Stimulated activated CD8-positive, alpha-beta memory T cell treated with anti-CD3 and anti-CD28 coated beads, Interleukin-4, amount 100 ng/mL, for 4 hours (primary cell): ENCODE results near the gene SC5D.

ENCODE experiments used
- DNase-seq, 2 donors: peaks; one replicate each; pipeline ENCODE4 v3.0.0-alpha.2; 2020; ENCODE audit warnings: low read depth in 2 of 2, low spot score in 1 of 2

SC5D gene

GRCh38 chr11:121328176-121328966 is 35.8 kb downstream of the SC5D start:
- no peak for DNase-seq

DNA sequence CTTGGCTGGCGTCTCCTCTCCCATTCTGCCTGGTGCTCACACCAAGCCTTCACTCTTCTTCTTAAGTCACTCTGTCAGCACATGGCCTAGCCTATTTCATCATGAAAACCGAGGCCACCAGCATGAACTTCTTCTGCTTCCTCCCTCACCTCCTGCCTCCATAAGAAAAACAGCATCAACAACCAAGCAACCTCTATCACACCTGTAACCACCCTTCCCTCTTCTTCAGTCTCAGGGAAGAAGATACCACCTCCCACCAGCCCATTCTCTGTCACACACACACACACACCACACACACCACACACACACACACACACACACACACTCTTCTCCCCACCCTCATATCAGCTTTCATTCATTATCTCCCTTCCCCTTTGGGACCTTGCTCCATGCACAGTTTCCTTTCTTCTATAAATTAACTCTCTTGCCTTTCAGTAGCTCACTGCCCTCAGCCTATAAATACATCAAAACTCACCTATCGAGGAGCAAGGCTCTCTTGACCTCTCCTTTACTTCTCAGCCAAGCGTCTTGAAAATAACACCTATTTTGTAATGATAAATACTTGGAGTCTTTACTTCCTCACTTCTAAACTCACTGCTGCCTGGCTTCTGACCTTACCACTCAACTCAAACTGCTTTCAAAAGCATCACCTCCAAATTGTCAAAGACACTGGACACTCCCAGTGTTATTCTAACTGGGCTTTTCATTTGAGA is 36.6 kb downstream of the SC5D start:
- DNase-seq: no peak

DNA sequence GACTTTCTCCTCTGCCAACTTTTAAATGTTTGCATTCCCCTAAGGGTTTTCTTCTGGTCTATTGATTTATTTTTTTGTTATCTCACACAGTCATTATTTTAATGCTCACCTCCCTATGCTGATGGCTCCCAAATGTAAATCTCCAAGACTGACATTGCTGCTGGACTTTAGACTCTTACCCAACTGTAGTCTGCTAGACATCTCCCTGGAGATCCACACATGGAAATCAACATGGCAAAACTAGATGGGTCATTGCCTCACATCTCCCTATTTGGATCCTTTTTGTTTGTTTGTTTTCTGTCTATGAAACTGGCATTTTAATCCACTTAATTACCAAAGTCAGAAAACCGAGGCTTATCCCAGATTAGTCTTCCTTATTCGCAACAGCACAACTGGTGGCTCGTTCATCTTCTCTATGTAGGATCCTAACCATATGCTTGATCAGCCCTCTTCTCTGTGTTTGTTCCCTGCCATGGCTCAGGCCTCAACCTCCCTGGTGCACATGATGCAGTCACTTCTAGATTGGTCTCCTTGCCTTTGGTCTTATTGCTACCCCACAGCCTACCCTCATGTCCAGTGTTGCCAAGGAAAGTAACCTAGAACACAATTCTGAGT is 37.3 kb downstream of the SC5D start:
- DNase-seq: no peak

DNA sequence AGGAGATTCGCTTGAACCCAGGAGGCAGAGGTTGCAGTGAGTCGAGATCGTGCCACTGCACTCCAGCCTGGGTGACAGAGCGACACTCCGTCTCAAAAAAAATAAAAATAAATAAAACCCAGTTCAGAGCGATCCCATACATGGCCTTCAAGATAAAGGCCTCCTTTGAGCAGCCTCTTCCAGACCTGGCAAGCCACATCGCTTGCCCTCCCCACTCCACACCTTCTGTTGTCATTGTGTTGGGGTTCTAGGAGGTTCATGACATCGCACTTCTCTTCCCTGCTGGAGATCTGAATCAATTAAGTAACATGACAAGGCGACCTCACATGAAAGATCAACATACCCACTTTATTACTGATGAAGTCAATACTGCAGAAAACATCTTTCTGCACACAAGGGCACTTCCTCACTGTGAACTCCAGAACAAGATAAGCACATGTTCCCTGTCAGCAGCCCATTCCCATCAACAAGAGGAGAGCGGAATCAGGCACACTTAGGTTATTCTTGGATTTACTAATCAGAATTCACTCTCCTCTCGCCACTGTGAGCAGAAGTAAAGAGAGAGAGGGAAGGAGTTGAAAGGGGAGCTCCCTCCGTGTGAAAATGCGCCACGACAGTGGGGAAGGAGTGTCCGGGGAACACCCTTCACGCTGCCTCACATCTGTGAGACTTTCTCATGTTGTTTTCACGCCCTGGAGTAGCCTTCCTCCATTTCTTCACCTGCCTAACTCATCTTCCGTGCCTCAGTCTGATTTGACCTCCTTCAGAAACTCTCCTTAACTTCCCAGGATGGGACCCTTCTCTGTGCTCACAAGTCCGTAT is 38.3 kb downstream of the SC5D start:
- no peak for DNase-seq

DNA sequence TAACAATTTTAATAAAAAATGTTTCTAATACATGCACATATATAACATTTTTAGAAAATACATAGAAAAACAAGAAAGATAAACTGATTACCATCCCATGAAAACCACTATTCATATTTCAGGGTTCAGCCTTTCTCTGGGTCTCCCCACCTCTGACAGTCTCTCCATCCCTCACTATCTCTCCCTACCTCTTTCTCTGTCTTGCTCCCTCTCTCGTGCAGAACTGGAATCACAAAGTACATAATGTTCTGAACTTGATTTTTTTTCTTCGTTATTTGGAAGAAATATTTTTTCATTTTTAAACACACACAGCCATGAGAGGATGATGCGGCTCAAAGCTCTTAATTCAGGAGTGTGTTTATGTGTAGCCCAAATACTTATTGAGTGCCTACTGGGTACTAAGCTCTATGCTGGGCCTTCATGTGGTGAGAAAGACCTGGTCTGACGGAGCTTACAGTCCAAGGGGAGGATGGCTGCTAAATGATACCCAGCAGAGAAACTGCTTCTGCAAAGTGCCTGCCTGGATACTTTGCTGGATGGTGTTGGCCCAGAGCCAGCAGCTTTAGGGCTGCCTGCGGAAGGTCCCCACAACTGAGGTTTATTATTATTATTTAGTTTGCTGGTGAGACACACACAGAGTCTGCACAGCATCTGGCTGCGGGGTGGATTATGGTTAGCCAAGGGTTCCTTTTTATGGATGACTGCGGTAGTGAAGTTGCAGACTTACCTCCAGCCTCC is 42.6 kb downstream of the SC5D start:
- DNase-seq: no peak

- no peak for DNase-seq
These were observed 43.8 kb downstream of the SC5D start for GRCh38 chr11:121336279-121336937.

DNA sequence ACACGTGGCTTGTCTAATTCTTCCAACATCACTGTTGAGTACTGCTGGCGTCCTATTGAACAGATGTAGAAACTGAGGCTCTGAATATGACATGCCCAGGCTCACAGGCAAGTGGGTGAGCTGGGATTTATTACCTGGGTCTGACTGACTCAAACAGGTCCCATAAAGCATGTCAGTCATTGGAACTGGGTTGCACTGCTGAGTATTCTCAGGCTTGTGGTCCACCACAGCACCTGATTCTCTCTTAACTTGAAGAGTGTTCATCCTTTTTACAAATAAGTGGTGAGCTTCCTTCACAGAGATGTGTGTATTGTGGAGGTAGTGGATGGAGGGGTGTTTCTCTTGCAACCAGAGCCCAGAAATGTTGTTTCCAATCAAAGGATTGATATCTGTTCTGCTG is 44.5 kb downstream of the SC5D start:
- DNase-seq: no peak

- DNase-seq: no peak
These were observed 45.2 kb downstream of the SC5D start for GRCh38 chr11:121337740-121338272.

DNA sequence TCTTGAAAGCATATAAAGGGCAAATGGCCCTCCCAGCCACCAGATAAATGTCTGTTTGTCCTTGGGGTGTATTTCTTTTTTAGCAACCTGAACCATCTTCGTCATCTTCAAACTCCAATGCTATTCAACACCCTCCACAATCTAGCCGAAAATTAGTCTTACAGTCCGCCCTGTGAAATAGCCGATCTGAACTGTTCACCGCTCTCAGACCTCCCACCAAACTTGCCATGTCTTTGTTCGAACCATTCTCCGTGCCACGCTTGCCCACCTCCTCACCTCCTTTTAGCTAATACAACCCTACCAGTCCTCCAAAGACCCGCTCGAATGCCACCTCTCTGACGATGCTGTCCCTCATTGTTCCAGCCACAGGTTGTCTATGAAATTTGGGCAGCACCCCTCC is 46.0 kb downstream of the SC5D start:
- no peak for DNase-seq

- DNase-seq: no peak
These were observed 47.5 kb downstream of the SC5D start for GRCh38 chr11:121340032-121340580.

- DNase-seq: no peak
These were observed 49.0 kb downstream of the SC5D start for GRCh38 chr11:121341609-121342008.

GRCh38 chr11:121344824-121345223 is 52.3 kb downstream of the SC5D start:
- DNase-seq: no peak

GRCh38 chr11:121347094-121347493 is 54.5 kb downstream of the SC5D start:
- no peak for DNase-seq

DNA sequence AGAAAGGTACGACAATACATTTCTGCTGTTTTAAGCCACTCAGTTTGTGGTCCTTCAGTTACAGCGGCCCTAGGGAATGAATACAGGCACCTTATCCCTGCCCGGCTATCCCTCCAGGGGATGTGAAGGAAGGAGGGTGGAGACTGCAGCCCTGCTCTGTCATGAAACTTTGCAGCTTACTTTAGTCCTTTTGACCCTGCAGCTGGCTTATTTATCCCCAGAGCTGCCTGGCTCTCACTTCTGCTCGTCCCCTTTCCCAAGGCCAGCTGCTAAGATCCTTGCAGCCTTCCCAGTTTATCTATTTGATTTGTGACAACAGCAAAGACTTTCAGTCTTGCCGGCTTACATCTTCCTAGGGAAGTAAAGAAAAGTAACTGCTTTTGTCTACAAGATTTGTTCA is 55.2 kb downstream of the SC5D start:
- no peak for DNase-seq

DNA sequence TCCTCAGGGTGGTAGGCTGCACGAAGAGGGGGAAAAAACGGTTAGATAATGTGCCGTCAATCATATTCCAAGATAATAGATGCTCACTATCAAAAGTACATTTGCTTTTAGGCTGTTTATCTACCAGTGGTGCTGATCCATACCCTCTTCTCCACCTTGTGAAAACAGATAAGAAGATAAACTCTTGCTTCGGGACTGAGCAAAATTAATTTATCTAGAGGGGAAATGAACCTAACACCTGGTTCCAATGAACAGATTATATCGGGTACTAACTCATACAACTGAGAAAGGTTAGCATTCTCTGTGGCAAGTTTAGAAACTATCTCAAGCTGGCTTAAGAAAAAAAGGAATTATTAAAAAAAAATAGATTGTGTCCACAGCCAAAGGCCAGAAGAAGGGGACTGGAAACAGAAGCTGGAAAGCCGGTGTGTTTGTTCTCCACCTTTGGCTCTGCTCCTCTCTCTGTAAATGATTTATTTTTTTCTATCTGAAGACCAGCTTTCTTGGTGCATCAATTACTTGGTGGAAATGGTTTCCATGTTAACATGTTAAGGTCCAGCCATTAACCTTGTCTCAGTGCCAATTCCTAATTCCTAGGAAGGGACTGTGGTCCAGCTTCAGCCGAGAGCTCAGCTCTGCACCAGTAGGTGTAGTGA is 55.8 kb downstream of the SC5D start:
- no peak for DNase-seq

GRCh38 chr11:121349790-121350189 is 57.2 kb downstream of the SC5D start:
- no peak for DNase-seq

DNA sequence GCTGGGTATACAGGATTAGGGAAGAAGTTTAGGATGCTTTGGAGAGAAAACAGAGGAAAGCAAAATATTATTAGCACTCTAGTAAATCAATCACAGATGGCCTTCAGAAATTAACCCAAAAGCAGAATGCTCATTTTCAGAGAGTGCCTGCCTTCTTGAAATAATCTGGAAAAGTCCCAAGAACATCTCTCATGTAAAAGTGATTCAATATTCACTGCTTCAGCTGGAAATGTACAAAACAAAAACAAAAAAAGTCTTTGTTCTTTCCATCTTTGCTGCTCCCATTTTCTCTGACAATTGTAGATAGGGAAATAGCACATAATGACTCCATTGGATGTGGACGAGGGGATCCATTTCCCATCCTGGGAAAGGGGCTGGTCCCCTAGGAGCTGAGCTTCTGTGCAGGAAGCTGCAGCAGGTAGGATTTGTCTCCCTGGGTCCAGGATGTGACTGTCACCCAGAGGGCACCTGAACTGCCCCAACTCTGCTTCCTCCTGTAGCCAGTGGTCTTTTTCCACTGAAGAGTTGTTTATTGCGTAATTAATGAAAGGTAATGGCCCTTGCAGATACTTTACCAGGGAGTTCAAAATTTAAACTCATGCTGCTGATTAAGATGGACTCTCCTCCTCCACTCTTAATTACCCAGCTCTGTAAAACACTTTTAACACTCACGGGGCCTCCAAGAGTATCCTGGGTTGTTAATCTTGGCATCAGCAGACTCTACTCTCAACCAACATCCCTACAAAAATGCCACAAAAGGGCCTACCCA is 57.9 kb downstream of the SC5D start:
- DNase-seq: no peak

DNA sequence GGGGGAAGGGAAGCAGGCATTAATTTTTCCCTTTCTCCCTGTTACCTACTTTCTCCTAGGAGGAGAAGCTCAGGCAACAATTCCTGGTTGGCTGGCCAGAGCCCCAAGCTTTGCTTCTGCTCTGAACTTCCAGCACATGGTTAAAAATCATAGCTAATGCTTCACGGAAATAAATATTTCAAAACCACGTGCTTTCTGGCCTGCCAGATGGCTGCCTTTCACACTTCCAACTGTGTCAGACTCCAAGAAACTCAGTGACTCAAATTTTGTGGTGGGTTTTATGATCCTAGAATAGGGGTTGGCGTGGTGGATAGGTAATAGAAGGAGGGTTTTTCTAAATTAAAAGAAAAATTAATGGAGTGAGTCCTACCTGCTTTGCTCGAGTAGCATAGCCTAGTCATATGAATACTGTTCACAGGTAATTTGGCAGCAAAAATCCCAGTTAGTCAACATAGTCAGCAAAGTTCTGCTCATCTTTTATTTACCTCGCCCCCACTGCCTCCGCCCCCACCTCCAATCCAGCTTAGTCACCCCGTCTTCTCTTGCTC is 58.6 kb downstream of the SC5D start:
- no peak for DNase-seq
